SK-N-SH treated with all-trans-retinoic acid at 6 μM for 48 hours (cell line): ENCODE results near the gene ZFHX2.

Experiments
- ATAC-seq: fragments of 200-7000 bp; cut with Tn5 transposase; 3 replicates; pipeline ENCODE4 v1.9.1; 2020; ENCODE audit warnings: mild to moderate bottlenecking, moderate library complexity
- ARNTL ChIP-seq: fragments of 450-650 bp; formaldehyde crosslinking; IDR thresholded peaks from 2 replicates; pipeline ENCODE4 v1.5.0; 2020; ENCODE audit warnings: low read depth, mild to moderate bottlenecking, moderate library complexity, borderline replicate concordance
- BACH2 ChIP-seq: fragments of 250-450 bp; sonication (Bioruptor Pico); IDR thresholded peaks from 2 replicates; pipeline ENCODE4 v1.9.0; 2021; ENCODE audit warnings: mild to moderate bottlenecking, borderline replicate concordance
- CREB5 ChIP-seq: fragments of 250-450 bp; sonication (Bioruptor Pico); IDR thresholded peaks from 2 replicates; pipeline ENCODE4 v1.5.1; 2020; ENCODE audit warnings: low read depth, mild to moderate bottlenecking, moderate library complexity
- CSDC2 ChIP-seq: fragments of 250-450 bp; sonication (Bioruptor Pico); IDR thresholded peaks from 2 replicates; pipeline ENCODE4 v1.5.0; 2020; ENCODE audit warnings: mild to moderate bottlenecking, moderate library complexity
- ESRRG ChIP-seq: fragments of 250-450 bp; sonication (Bioruptor Pico); IDR thresholded peaks from 2 replicates; pipeline ENCODE4 v1.6.1; 2021; ENCODE audit warnings: mild to moderate bottlenecking
- GLIS3 ChIP-seq: fragments of 250-450 bp; sonication (Bioruptor Pico); IDR thresholded peaks from 2 replicates; pipeline ENCODE4 v1.5.0; 2020; ENCODE audit warnings: mild to moderate bottlenecking, moderate library complexity
- ISL1 ChIP-seq: fragments of 250-450 bp; sonication (Bioruptor Pico); IDR thresholded peaks from 2 replicates; pipeline ENCODE4 v2.1.2; 2022; ENCODE audit warnings: mild to moderate bottlenecking, moderate library complexity
- OSR1 ChIP-seq: fragments of 250-450 bp; sonication (Bioruptor Pico); IDR thresholded peaks from 2 replicates; pipeline ENCODE4 v1.8.0; 2022; ENCODE audit warnings: moderate library complexity, mild to moderate bottlenecking, inconsistent platforms
- SNAI2 ChIP-seq: fragments of 250-450 bp; sonication (Bioruptor Pico); IDR thresholded peaks from 2 replicates; pipeline ENCODE4 v1.5.0; 2020; ENCODE audit warnings: mild to moderate bottlenecking, moderate library complexity
- TCF4 ChIP-seq: fragments of 250-450 bp; sonication (Bioruptor Pico); IDR thresholded peaks from 2 replicates; pipeline ENCODE4 v1.8.0; 2021; ENCODE audit warnings: mild to moderate bottlenecking, moderate library complexity, borderline replicate concordance
- TOX ChIP-seq: fragments of 250-450 bp; sonication (Bioruptor Pico); IDR thresholded peaks from 2 replicates; pipeline ENCODE4 v1.8.0; 2021; ENCODE audit warnings: mild to moderate bottlenecking, moderate library complexity, borderline replicate concordance
- ZC3H10 ChIP-seq: fragments of 250-450 bp; sonication (Bioruptor Pico); IDR thresholded peaks from 2 replicates; pipeline ENCODE4 v1.5.1; 2021; ENCODE audit warnings: mild to moderate bottlenecking, moderate library complexity
- ZFP3 ChIP-seq: fragments of 250-450 bp; sonication (Bioruptor Pico); IDR thresholded peaks from 2 replicates; pipeline ENCODE4 v1.5.0; 2020; ENCODE audit warnings: mild to moderate bottlenecking, moderate library complexity
- ZNF70 ChIP-seq: fragments of 450-650 bp; formaldehyde crosslinking; IDR thresholded peaks from 2 replicates; pipeline ENCODE4 v1.5.0; 2020; ENCODE audit warnings: mild to moderate bottlenecking, moderate library complexity
- ZNF8 ChIP-seq: fragments of 450-650 bp; formaldehyde crosslinking; IDR thresholded peaks from 2 replicates; pipeline ENCODE4 v1.5.0; 2020; ENCODE audit warnings: mild to moderate bottlenecking, moderate library complexity
- TF ChIP-seq, protein P1 (sequence below): fragments of 250-450 bp; sonication (Bioruptor Pico); IDR thresholded peaks from 2 replicates; pipeline ENCODE4 v1.5.1; 2021; ENCODE audit warnings: mild to moderate bottlenecking, moderate library complexity
- TF ChIP-seq, protein P2 (sequence below): fragments of 250-450 bp; sonication (Bioruptor Pico); IDR thresholded peaks from 2 replicates; pipeline ENCODE4 v1.8.0; 2020; ENCODE audit warnings: mild to moderate bottlenecking, moderate library complexity, borderline replicate concordance
- TF ChIP-seq, protein P3 (sequence below): fragments of 250-450 bp; sonication (Bioruptor Pico); IDR thresholded peaks from 2 replicates; pipeline ENCODE4 v1.5.0; 2020; ENCODE audit warnings: mild to moderate bottlenecking, moderate library complexity

Gene ZFHX2

DNA sequence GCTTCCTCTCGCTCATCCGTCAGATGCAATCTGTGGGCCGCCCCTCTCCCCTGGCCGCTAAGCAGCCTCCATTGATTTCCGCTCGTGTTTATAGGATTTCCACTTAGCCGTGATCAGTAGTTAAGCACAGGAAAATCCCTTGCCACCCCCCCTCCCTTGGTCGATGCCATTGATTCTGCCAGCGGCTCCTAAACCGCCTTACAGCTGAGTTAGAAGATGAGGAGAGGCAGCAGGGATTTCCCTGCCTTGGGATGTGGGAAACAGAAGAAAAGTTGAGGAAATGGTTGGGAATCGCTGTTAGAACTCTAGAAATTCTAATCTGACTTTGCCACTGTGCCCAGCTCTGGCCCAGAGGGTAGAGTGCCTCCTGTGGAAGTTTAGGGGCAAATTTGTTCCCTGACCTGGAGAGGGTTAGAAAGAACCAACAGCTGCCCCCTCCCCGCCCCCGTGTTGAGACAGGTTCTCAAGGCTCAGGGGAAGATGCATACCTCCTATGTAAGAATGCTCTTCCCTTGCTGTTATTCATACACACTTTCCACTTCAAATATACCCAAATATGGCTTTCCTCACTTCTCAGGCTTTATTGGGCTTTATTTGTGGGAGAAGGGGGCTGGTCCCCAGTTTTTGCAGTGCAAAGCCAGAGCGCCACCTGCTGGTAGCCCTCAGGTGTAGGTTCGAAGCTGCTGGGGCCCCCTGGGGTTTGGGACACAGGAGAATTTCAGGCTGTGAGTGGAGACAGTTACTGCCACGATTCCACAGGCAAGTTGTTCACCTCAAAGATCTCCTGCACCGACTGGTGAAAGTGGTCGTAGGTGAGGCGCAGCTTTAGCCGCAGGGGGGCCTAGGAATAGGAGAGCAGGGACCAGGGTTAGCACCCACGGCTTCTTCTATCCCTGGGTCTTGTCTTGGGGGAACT lies 7.7 kb upstream of the ZFHX2 start:
- no peak for ATAC-seq
- no peak for TF ChIP-seq TOX (CRISPR knock-in tag)
- no peak for TF ChIP-seq ZNF8 (CRISPR knock-in tag)
- TF ChIP-seq ZC3H10 (CRISPR knock-in tag): no peak

DNA sequence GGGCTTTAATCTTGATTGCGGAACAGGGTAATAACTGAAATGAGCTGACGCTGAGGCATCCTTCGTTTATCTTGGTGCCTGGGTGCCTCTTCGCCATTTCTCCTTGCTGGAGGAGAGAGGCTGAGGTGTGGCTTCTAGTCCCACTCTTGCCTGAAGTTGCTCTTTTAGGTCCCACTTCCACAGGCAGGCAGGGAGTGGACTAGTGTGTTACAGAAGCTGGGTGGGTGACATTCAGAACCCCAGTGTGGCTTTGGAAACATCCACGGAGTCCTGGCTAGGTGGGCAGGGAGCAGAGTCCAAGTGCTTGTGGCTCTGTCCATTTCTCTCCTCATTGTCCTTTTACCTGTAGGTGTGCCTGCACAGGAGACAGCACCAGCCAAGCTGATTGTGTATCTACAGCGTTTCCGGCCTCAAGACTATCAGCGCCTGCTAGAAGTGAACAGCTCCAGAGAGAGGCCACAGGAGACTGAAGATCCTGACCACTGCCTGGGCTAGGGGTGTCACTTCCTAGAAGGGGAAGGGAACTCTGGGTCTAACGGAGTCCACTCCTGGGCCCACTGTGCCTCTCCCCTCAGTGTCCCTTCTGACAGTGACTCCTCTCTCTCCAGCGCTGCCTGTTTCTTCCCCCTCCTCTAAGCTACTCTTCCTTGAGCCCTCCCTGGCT lies 6.9 kb upstream of the ZFHX2 start:
- no peak for TF ChIP-seq SNAI2
- no peak for TF ChIP-seq CREB5 (CRISPR knock-in tag)
- TF ChIP-seq CSDC2: no peak
- TF ChIP-seq, protein P1, sequence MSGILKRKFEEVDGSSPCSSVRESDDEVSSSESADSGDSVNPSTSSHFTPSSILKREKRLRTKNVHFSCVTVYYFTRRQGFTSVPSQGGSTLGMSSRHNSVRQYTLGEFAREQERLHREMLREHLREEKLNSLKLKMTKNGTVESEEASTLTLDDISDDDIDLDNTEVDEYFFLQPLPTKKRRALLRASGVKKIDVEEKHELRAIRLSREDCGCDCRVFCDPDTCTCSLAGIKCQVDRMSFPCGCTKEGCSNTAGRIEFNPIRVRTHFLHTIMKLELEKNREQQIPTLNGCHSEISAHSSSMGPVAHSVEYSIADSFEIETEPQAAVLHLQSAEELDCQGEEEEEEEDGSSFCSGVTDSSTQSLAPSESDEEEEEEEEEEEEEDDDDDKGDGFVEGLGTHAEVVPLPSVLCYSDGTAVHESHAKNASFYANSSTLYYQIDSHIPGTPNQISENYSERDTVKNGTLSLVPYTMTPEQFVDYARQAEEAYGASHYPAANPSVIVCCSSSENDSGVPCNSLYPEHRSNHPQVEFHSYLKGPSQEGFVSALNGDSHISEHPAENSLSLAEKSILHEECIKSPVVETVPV (CRISPR knock-in tag): no peak
- TF ChIP-seq ARNTL (CRISPR knock-in tag): no peak
- TF ChIP-seq ZNF8 (CRISPR knock-in tag): no peak
- no peak for TF ChIP-seq BACH2 (CRISPR knock-in tag)
- no peak for TF ChIP-seq TOX (CRISPR knock-in tag)
- TF ChIP-seq, all 23 proteins: peak for 0
- no peak for ATAC-seq

DNA sequence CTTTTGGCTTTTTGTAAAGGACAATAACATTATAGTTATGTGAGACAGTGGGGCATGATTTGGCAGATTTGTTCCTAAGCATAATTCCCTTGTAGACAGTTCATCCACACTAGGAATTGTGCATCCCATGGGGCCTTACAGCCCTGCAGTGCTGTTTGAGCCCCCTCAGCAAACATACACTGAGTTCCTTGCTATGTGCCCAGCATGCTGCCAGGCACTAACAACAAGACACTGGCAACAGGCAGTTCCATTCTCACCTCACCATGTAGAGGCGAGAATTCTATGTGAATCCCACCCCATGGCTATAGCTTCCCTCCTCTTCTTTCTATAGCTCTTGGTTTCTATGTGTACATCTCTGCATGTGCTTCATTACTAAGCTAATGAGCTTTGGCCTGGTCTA lies 6.4 kb upstream of the ZFHX2 start:
- ATAC-seq: no peak

GRCh38 chr14:23557521-23557920 lies 6.0 kb upstream of the ZFHX2 start:
- no peak for ATAC-seq
- TF ChIP-seq OSR1 (CRISPR knock-in tag) (no peak), CSDC2 (no peak), ZC3H10 (CRISPR knock-in tag) (no peak), CREB5 (CRISPR knock-in tag) (no peak), GLIS3 (CRISPR knock-in tag) (no peak), SNAI2 (no peak), ZNF70 (no peak)
- TF ChIP-seq, protein P2, sequence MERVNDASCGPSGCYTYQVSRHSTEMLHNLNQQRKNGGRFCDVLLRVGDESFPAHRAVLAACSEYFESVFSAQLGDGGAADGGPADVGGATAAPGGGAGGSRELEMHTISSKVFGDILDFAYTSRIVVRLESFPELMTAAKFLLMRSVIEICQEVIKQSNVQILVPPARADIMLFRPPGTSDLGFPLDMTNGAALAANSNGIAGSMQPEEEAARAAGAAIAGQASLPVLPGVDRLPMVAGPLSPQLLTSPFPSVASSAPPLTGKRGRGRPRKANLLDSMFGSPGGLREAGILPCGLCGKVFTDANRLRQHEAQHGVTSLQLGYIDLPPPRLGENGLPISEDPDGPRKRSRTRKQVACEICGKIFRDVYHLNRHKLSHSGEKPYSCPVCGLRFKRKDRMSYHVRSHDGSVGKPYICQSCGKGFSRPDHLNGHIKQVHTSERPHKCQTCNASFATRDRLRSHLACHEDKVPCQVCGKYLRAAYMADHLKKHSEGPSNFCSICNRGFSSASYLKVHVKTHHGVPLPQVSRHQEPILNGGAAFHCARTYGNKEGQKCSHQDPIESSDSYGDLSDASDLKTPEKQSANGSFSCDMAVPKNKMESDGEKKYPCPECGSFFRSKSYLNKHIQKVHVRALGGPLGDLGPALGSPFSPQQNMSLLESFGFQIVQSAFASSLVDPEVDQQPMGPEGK (CRISPR knock-in tag): no peak

More for the DNA sequence above, 6.4 kb upstream of the ZFHX2 start:
- TF ChIP-seq, protein P1 (CRISPR knock-in tag): no peak
- TF ChIP-seq ZNF8 (CRISPR knock-in tag): no peak
- no peak for TF ChIP-seq ZNF70
- no peak for TF ChIP-seq CSDC2
- TF ChIP-seq ISL1 (CRISPR knock-in tag): no peak
- TF ChIP-seq ESRRG: no peak
- TF ChIP-seq TCF4: no peak
- TF ChIP-seq ZC3H10 (CRISPR knock-in tag): no peak
- TF ChIP-seq, protein P3, sequence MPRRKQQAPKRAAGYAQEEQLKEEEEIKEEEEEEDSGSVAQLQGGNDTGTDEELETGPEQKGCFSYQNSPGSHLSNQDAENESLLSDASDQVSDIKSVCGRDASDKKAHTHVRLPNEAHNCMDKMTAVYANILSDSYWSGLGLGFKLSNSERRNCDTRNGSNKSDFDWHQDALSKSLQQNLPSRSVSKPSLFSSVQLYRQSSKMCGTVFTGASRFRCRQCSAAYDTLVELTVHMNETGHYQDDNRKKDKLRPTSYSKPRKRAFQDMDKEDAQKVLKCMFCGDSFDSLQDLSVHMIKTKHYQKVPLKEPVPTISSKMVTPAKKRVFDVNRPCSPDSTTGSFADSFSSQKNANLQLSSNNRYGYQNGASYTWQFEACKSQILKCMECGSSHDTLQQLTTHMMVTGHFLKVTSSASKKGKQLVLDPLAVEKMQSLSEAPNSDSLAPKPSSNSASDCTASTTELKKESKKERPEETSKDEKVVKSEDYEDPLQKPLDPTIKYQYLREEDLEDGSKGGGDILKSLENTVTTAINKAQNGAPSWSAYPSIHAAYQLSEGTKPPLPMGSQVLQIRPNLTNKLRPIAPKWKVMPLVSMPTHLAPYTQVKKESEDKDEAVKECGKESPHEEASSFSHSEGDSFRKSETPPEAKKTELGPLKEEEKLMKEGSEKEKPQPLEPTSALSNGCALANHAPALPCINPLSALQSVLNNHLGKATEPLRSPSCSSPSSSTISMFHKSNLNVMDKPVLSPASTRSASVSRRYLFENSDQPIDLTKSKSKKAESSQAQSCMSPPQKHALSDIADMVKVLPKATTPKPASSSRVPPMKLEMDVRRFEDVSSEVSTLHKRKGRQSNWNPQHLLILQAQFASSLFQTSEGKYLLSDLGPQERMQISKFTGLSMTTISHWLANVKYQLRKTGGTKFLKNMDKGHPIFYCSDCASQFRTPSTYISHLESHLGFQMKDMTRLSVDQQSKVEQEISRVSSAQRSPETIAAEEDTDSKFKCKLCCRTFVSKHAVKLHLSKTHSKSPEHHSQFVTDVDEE (CRISPR knock-in tag): no peak
- TF ChIP-seq ZFP3: no peak
- TF ChIP-seq GLIS3 (CRISPR knock-in tag): no peak
- TF ChIP-seq BACH2 (CRISPR knock-in tag): no peak
